Measurements from ENCODE around the gene TOR4A.
"Not testable (repeated sequence)": the region's sequence is repeated elsewhere in the genome, so short reads cannot be mapped to it uniquely, and the experiment has no call there.

The TOR4A gene

GRCh38 chr9:137318602-137319001 is 41.1 kb downstream of the TOR4A start:
- DNase-seq (ENCODE audit: low spot score), result no peak

- no peak for DNase-seq (ENCODE audit: low spot score)
Measured at GRCh38 chr9:137319011-137319738, 41.6 kb downstream of the TOR4A start.

GRCh38 chr9:137319739-137320551 is 42.4 kb downstream of the TOR4A start:
- DNase-seq (ENCODE audit: low spot score), result peak; percentile 5

GRCh38 chr9:137320555-137321384 is 43.2 kb downstream of the TOR4A start:
- DNase-seq (ENCODE audit: low spot score), result peak; percentile 79

- no peak for DNase-seq (ENCODE audit: low spot score)
Measured at GRCh38 chr9:137321726-137322361, 44.3 kb downstream of the TOR4A start.

- no peak for DNase-seq (ENCODE audit: low spot score)
Measured at GRCh38 chr9:137323531-137324331, 46.2 kb downstream of the TOR4A start.

- no peak for DNase-seq (ENCODE audit: low spot score)
Measured at GRCh38 chr9:137325124-137325523, 47.6 kb downstream of the TOR4A start.

- no peak for DNase-seq (ENCODE audit: low spot score)
Measured at GRCh38 chr9:137325799-137326198, 48.3 kb downstream of the TOR4A start.

- no peak for DNase-seq (ENCODE audit: low spot score)
Measured at GRCh38 chr9:137326445-137327065, 49.0 kb downstream of the TOR4A start.

- not testable (repeated sequence) for DNase-seq (ENCODE audit: low spot score)
Measured at GRCh38 chr9:137327641-137328550, 50.4 kb downstream of the TOR4A start.

GRCh38 chr9:137329590-137329989 is 52.1 kb downstream of the TOR4A start:
- not testable (repeated sequence) for DNase-seq (ENCODE audit: low spot score)

- DNase-seq (ENCODE audit: low spot score), result no peak
Measured at GRCh38 chr9:137330689-137331088, 53.2 kb downstream of the TOR4A start.

GRCh38 chr9:137331929-137332328 is 54.4 kb downstream of the TOR4A start:
- DNase-seq (ENCODE audit: low spot score), result no peak
